Measurements from ENCODE around the gene CAMK1D.
"Not testable (repeated sequence)": the region's sequence is repeated elsewhere in the genome, so short reads cannot be mapped to it uniquely, and the experiment has no call there.

The CAMK1D gene

GRCh38 chr10:12470719-12471118, 121.4 kb downstream of the CAMK1D start:
- no peak for DNase-seq

DNA sequence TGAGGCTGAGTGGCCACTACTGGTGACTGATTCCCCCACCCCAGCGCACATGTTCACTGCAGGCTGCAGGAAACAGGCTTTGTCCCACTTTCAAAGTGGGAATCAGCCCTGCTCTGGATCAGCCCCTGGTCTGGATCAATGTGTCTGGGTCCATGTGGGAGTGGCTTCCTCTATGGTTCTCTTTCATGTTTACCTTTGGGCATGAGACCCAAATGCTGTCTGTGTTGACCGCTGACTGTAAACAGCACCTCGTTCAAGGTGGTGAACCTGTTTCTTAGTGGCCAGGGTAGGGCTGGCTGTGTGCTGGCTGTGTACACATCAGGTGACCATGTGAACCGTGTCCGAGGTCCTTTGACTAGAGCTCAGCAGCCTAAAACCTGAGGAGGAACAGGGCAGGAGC, 121.8 kb downstream of the CAMK1D start:
- no peak for DNase-seq

DNA sequence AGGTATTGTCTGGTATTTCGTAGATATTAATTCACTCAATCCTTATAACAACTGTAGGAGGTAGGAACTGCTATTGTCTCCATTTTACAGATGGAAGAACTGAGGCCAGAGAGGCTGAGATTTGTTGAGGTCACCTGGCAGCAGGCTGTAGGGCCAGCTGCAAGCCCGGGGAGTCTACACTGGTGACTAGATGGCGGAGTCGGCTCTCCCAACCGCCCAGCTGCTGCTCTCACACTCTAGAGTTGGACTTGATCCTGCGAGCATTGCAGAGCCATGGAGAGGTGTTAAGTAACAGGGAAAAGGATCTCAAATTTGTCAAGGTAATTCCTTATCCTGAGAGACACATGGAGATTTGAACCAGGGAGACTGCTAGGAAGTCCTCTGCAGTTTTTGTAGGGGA, 124.1 kb downstream of the CAMK1D start:
- DNase-seq, result no peak

DNA sequence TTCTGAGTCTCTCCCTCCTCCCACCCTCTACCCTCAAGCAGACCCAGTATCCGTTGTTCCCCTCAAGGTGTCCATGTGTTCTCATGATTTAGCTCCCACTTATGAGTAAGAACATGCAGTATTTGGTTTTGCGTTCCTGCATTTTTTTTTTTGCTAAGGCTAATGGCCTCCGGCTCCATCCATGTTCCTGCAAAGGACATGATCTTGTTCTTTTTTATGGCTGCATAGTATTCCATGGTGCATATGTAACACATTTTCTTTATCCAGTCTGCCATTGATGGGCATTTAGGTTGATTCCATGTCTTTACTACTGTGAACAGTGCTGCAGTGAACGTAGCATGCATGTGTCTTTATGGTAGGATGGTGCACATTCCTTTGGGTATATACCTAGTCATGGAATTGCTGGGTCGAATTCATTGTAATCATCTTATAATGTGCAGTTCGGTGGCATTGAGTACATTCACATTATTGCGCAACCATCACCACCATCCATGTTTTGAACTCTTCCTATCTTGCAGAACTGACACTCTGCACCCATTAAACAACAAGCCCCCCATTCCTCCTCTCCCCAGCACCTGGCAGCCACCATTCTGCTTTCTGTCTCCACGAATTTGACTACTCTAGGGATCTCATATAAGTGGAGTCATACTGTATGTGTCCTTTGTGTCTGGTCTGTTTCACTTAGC, 125.5 kb downstream of the CAMK1D start:
- no peak for DNase-seq

DNA sequence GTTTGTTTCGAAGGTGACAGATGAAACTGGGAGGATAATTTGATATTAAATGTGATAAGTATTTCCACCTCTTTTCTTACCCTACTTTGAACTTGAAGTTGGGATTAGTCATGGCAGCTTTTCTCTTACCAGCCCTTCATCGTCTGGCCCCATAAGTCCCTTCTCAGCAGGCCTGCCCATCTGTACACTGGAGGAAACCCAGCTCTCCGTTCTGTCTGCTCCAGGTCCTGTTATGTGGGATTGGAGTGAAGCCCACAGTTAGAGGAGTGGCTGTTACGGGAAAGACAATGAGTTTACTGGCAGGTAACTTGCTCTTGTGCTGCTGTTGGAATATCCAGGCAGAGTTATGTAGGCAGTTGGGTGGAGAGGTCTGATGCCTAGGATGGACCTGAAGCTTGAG, 127.3 kb downstream of the CAMK1D start:
- no peak for DNase-seq

- no peak for DNase-seq
Observed at GRCh38 chr10:12479437-12479844, 130.1 kb downstream of the CAMK1D start.

GRCh38 chr10:12479924-12480323, 130.6 kb downstream of the CAMK1D start:
- DNase-seq, result no peak

DNA sequence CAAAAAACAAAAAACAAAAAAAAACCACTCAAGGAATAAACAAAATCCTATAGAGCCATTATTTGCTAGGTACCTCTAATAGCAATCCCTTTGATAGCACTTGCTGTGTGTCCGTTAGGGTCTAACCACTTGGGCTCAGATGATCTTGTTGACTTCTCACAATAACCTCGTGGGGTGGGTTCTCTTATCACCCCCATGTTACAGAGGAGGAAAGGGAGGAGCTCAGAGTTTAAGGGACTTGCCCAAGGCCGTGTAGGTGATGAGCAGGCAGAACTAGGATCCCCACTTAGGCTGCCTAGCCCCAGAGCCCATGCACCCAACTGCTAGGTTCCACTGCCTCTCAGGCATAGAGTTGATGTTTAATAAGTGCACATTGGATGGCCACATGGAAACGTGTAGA, 131.1 kb downstream of the CAMK1D start:
- no peak for DNase-seq

DNA sequence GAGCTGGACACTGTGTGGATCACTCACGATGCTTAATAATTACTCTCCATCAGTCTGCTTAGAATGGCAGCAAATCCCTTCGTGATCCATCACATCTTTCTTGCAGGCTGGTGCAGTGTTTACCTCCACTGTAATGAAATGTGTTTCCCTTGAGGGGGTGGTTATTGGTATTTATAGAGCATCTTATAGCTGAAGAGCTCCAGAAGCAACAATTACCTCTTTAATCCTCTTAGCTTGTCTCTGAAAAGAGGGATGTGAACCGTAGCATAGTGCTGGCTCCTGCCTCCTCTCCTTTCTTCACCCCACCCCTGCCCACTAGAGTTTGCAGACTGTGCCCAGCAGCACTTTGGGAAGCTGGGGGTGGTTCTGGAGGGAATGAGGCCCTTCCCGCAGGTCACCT, 132.6 kb downstream of the CAMK1D start:
- no peak for DNase-seq

DNA sequence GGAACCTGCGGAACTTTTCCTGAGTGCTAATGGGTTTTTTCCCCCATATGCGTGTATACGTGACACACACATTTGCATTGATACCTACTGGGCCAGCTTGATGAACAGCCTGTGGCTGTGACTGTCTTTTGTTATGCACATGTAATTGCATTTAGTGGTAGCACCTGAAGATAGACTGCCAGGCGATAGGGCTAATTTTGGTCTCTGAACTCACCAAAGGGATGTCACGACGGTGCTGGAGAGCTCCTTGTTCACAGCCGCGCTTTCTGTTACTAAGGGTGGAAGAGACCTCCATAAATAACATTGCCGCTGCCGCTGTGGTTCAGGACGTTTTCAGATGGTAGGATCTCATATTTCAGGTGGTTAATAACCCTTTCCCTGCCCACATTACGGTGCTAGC, 133.2 kb downstream of the CAMK1D start:
- no peak for DNase-seq

DNA sequence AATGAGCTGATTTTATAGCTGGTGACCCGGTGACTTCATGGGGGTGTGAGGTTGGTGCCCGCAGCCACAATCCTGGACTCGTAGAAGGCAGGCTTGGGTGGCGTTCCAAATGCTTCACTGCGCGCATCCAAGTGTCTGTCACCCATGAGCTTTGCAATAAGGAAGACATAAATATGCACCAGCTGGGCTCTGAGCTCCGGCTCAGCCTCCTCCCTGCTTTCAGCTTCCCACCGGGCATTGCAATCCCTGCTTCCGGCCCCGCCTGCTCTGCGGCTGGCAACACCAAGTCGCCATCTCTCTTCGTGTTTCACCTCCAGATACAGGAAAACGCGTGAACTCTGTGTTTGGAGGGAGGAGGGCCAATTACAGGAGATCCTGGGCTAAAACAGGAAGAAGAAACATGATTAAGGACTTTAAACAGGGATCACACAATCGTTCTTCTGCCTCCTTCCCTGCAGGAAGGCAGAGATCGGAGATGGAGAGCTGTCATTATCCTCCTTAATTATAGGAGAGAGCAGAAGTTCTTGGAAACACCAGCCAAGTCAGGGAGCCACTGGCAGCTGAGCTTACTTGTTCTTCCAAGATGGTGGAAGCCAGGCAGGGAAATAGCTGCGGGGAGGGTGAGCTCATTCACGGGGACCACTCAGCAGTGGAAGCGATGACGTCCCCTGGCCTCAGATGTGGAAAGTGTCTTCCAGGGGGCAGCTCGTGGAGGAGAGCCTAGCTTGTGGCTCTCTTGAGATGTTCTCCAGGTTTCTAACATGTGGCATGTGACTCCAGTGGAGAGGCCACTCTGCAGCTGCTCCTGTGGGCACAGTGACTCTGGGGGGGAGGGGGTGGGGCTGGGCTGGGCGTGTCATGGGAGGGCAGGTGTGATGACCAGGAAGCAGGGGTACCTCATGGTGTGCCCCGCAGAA, 134.9 kb downstream of the CAMK1D start:
- no peak for DNase-seq

DNA sequence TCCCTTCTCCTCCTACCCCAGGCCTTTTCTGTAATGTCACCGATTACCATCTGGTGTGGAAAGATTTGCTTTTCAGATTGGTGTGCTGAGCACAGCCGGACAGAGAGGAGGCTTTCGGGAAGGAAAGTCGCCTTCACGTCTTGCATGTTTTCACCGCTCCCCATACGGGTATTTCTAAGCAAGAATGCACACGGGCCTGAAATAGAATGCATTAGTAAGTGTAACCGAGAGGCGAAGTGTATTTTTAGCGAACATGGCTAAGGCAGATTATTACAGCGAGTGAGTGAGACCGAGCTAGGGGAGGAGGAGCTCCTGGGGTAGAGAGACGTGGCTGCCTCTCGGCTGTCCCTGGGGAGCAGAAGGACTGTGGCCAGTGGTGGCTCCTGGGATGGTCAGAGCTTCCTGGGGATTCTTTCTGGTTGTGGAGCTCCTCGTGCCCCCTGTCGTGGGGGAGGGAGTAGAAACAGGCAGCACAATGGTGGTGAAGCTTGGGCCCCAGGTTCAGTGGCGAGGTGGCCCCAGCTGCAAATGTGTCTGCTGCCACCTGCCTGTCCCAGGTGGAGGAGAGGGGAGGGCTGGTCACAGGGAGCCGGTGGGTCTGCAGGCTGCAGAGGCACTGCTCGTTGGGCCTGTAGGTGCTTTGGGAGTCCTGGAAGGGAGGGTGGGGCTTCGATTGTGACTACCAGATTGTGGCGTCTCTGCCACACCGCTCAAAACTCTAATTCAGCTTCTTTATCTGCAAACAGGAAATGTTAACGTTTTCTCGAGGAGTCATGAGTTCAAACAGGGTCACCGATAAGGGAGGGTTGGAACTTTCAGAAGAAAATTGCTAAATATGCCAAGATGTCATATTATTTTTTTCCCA, 135.8 kb downstream of the CAMK1D start:
- peak; percentile 16 to 40 for DNase-seq

GRCh38 chr10:12487366-12487765, 138.0 kb downstream of the CAMK1D start:
- DNase-seq, result no peak

DNA sequence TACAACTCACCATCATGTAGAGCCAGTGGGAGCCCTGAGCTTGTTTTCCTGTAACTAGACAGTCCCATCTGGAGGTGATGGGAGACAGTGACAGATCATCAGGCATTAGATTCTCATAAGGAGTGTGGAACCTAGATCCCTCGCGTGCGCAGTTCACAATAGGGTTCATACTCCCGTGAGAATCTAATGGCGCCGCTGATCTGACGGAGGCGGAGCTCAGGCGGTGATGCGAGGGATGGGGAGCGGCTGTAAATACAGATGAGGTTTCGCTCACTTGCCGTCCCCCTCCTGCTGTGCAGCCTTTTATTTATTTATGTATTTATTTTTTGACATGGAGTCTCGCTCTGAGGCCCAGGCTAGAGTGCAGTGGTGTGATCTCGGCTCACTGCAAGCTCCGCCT, 139.3 kb downstream of the CAMK1D start:
- DNase-seq, result no peak

- DNase-seq, result no peak
Observed at GRCh38 chr10:12489357-12489756, 140.0 kb downstream of the CAMK1D start.

GRCh38 chr10:12489806-12490205, 140.5 kb downstream of the CAMK1D start:
- no peak for DNase-seq

- no peak for DNase-seq
Observed at GRCh38 chr10:12490963-12491362, 141.6 kb downstream of the CAMK1D start.

DNA sequence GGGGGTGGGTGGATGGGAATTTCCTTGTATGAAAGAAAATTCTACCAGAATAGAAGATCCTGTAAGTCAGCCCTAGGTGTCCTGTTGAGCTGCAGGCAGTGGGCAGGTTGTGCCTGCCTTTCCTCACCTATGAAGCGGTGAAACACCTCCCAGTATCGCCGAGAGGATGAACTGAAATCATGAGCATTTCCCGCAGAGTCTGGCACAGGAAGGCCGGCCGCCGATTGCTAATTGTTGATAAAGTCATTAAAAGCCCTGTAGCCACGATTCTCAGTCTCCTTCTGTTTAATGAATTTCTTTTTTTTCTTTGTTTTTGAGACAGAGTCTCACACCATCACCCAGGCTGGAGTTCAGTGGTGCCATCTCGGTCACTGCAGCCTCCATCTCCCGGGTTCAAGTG, 142.1 kb downstream of the CAMK1D start:
- DNase-seq, result no peak

DNA sequence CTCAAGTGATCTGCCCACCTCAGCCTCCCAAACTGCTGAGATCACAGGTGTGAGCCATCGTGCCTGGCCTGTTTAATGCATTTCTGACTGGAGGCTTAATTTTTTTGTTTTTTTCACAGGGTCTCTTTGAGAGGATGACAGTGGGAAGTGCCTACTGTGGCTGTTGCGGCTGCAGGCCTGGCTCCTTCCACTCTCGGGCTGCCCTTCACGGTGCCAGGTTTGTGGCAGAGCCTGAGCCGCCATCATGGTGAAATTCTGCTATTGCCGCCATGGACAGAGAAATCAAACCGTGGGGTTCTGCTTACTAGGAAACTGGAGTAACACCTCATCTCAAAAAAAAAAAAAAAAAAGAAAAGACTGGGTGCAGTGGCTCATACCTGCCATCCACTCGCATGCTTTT, 142.7 kb downstream of the CAMK1D start:
- DNase-seq, result no peak

DNA sequence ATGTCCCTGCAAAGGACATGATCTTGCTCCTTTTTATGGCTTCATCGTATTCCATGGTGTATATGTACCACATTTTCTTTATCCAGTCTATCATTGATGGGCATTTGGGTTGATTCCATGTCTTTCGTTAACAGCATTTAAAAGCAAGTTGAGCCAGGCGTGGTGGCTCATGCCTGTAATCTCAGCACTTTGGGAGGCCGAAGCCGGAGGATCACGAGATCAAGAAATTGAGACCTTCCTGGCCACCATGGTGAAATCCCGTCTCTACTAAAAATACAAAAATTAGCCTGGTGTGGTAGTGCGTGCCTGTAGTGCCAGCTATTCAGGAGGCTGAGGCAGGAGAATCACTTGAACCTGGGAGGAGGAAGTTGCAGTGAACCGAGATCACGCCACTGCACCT, 147.7 kb downstream of the CAMK1D start:
- DNase-seq, result not testable (repeated sequence)

DNA sequence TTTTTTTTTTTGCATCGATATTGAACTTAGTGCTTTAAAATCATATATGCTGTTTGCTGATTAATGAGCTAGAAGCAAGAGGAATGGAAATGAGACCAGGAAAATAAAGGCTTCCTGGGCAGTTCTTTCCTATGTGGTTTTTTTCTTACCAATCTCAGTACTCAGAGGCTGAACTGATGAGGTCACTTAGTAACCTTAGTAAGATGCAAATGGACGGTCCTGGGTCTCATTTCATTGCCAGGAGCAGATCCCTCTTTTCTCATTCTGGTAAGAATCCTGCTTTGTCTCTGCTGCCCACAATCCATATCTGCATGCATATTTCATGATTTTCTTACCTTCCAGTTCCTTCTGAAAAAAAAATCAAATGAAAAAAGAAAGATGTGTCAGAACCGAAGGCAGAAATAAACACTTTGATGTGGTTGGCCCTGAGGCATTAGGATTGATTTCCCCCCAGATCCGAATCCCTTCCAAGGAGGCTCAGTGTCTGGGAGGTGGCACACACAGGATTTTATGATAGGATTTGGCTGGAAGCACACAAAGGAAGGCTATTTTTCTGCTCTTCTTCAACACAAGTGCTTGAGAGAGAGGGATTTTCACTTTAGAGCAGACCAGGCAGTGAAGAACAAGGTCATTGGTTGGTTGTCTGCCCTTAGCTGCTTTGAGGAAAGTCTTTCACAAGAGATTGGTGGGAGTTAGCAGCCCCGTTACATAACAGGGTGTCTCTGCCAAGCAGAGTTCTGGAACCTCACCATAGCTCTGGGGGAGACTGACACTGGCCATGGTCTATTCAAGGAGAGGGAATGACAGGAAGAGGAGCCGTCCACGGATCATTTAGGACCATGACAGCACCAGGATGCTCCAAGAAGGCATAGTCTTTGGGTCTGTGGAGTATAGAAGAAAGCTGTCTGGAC, 150.0 kb downstream of the CAMK1D start:
- DNase-seq, result no peak
